ENCODE data around the gene CACUL1. TPM values are rescaled to one million over a fixed set of nuclear protein-coding genes. Genes with fewer than 3 reads are reported as not detected.
"Not testable (repeated sequence)": the region's sequence is repeated elsewhere in the genome, so short reads cannot be mapped to it uniquely, and the experiment has no call there.

Gene CACUL1
- total RNA-seq, 4 donors from 2014 or later: 36.4 to 46.3 (median 41.9) TPM

DNA sequence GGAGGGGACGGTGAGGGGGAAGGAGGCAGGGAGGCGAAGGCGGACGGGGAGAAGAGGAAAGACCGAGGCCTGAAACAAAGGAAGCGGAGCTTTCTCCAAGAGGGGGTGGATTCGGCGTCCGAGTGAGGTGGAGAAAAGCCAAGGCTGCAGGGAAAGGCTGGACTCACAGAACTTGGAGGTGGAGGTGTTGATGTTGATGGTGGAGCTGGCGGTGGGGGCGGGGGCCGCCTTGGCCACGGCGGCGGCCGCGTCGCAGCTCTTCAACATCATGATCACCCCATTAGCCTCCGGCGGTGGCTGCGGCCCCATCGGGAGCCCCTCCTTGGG lies 578 bp downstream of the CACUL1 start:
- TF ChIP-seq, protein P1, sequence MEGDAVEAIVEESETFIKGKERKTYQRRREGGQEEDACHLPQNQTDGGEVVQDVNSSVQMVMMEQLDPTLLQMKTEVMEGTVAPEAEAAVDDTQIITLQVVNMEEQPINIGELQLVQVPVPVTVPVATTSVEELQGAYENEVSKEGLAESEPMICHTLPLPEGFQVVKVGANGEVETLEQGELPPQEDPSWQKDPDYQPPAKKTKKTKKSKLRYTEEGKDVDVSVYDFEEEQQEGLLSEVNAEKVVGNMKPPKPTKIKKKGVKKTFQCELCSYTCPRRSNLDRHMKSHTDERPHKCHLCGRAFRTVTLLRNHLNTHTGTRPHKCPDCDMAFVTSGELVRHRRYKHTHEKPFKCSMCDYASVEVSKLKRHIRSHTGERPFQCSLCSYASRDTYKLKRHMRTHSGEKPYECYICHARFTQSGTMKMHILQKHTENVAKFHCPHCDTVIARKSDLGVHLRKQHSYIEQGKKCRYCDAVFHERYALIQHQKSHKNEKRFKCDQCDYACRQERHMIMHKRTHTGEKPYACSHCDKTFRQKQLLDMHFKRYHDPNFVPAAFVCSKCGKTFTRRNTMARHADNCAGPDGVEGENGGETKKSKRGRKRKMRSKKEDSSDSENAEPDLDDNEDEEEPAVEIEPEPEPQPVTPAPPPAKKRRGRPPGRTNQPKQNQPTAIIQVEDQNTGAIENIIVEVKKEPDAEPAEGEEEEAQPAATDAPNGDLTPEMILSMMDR (IDR thresholded peaks at IDR 0.05): no peak
- DNase-seq (ENCODE audit: low spot score) (no peak), ATAC-seq (ENCODE audit: low FRiP score) (no peak)

DNA sequence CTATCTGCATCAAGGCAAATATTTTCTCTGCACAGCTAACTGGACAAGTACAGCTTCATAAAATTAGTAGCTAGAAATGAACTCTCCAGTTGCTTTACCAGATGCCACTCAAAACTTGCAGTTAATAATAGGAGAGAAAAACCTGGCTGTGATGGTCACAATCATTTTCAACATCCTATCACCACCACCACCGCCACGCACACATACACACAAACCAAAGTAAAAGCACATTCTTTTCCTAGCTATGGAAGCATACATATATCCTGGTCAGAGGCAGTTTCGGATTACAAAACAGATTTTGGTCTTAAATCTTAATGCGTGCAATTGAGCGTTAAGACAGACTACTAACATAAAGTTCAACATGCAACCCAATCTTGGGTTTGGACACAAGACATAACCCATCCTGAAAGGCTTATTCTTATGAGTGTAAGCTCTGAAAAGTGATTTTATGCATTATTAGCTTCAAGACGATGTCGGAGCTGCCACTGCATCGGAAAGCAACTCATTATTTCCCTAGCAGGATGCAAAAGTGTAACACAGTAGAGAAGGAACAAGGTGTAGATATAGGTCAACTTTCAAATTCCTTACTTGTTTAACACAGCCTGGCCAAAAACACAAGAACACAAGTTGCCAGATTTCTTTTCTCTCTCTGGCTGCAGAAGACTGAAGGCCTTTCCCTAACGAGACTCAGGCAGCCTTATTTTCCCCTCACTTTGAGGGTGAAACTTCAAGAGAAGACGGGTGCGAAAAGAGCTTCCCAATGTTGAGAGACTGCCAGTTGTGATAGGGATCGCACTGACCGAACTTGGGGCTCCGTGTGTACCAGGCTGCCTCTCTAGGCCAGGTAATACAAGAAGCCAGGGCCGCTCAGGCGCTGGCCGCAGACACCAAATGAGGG lies 1.2 kb downstream of the CACUL1 start:
- ATAC-seq (ENCODE audit: low FRiP score) (no peak), DNase-seq (ENCODE audit: low spot score) (peak; percentile 34)
- TF ChIP-seq, protein P1 (IDR thresholded peaks at IDR 0.05): no peak

DNA sequence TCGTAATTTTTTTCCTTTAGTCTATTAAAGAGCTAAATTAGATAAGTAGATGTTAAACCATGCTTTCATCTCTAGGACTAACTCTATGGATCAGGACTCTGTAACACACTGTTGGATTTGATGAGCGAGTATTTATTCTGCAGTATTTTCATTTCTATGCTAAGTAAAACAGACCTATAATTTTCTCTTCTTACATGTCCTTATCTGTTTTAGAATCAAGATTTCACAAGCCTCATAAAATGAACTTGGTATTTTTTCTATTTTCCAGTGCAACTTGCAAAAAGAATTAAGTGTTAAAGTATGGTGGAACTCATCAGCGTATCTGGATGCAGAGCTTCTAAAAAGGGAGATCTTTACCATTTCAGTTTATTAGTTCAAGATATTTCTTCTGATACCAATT lies 2.4 kb downstream of the CACUL1 start:
- DNase-seq (ENCODE audit: low spot score): no peak
- no peak for ATAC-seq (ENCODE audit: low FRiP score)
- TF ChIP-seq, protein P1 (IDR thresholded peaks at IDR 0.05): no peak

DNA sequence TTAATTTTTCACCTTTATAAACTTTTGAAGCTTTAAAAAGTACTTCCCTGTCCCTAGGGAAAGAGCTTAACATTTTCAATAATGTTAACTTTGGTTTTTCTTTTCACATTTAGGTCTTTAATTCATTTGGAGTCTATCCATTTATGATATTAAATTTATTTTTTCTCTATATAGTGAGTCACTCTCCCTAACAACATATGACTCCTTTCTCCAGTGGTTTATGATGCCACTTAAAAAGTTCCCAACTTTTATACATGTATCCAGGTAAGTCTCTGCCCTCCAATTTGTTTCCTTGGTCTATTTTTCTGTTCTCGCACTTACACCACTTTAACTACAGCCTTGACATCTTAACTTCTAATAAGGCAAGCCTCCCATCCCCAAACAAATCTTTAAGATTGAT lies 3.5 kb downstream of the CACUL1 start:
- TF ChIP-seq, protein P1 (IDR thresholded peaks at IDR 0.05): no peak
- DNase-seq (ENCODE audit: low spot score) (no peak), ATAC-seq (ENCODE audit: low FRiP score) (no peak)

DNA sequence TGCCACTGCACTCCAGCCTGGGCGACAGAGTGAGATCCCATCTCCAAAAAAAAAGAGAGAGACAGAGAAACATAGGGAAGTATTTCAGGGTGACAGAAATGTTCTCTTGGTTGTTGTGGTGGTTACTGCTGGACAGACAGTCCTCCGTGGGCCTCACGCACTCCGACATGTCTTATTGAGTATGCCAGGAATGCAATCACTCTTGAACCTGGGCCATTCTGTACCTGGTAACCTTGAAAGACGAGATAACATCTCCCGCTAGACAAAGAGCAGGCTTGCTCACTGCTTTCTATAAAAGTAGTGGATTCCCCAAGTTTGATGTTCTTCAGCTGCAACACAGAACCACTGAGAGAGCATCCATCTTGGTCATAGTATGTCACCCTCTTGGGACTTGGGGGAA lies 6.7 kb downstream of the CACUL1 start:
- no peak for DNase-seq (ENCODE audit: low spot score)
- TF ChIP-seq, protein P1 (IDR thresholded peaks at IDR 0.05): no peak
- ATAC-seq (ENCODE audit: low FRiP score): no peak

DNA sequence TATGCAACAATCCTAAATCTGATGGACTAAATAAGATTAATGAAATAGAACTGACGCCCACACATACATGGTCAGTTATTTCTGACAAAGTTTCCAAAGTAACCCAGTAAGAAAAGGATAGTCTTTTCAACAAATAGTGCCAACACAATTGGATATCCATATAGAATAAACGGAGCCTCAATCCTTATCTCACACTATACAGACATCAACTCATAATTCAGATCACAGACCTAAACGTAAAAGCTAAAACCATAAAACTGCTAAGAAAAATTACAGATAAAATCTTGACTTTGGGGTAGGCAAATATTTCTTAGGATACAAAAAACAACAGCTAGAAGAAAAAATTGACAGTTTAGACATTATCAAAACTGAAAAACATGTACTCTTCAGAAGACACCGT lies 8.5 kb downstream of the CACUL1 start:
- DNase-seq (ENCODE audit: low spot score) (no peak), ATAC-seq (ENCODE audit: low FRiP score) (no peak)
- TF ChIP-seq, protein P1 (IDR thresholded peaks at IDR 0.05): no peak

DNA sequence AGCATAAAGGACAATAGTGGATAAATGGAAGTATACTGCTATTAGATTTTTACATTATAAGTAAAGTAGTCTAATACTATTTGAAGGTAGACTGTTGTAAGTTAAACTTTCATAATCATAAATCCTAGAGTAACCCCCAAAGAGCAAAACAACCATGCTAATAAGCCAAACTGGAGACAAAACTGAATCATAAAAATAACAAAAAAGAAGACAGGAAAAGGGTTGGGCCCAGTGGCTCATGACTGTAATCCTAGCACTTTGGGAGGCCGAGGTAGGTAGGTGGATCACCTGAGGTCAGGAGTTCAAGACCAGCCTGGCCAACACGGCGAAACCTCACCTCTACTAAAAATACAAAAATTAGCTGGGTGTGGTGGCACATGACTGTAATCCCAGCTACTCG lies 9.7 kb downstream of the CACUL1 start:
- TF ChIP-seq, protein P1 (IDR thresholded peaks at IDR 0.05): no peak
- no peak for ATAC-seq (ENCODE audit: low FRiP score)
- no peak for DNase-seq (ENCODE audit: low spot score)

DNA sequence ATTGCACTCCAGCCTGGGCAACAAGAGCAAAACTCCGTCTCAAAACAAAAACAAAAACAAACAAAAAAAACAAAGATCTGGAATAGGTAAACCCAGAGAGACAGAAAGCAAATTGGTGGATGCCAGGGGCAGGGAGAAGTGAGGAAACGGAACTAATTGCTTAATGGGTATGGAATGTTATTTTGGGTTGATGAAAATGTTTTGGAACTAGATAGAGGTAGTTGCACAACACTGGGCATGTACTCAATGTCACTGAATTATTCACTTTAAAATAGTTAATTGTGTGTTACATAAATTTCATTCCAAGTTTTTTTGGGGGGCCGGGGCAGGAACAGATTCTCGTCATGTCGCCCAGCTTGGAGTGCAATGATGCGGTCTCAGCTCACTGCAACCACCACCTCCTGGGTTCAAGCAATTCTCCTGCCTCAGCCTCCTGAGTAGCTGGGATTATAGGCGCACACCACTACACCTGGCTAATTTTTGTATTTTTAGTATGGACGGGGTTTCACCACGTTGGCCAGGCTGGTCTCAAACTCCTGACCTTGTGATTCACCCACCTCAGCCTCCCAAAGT lies 10.3 kb downstream of the CACUL1 start:
- DNase-seq (ENCODE audit: low spot score): not testable (repeated sequence)
- peak; percentile 57 for ATAC-seq (ENCODE audit: low FRiP score)
